ENCODE measurements around the gene NYNRIN.

DNA sequence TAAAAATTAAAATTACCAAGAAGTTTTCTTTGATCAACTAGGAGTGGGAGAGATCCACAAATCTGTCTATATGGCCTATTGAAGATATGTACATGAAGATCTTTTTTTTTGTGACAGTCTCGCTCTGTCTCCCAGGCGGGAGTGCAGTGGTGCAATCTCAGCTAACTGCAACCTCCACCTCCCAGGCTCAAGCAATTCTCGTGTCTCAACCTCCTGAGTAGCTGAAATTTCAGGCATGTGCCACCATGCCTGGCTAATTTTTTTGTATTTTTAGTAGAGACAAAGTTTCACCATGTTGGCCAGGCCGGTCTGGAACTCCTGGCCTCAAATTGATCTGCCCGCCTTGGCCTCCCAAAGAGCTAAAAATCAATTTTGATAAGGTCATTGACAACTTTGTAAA lies 35.4 kb upstream of the NYNRIN start:
- TF ChIP-seq EP300 (IDR thresholded peaks at IDR 0.05) = no peak
- TF ChIP-seq, protein P1, sequence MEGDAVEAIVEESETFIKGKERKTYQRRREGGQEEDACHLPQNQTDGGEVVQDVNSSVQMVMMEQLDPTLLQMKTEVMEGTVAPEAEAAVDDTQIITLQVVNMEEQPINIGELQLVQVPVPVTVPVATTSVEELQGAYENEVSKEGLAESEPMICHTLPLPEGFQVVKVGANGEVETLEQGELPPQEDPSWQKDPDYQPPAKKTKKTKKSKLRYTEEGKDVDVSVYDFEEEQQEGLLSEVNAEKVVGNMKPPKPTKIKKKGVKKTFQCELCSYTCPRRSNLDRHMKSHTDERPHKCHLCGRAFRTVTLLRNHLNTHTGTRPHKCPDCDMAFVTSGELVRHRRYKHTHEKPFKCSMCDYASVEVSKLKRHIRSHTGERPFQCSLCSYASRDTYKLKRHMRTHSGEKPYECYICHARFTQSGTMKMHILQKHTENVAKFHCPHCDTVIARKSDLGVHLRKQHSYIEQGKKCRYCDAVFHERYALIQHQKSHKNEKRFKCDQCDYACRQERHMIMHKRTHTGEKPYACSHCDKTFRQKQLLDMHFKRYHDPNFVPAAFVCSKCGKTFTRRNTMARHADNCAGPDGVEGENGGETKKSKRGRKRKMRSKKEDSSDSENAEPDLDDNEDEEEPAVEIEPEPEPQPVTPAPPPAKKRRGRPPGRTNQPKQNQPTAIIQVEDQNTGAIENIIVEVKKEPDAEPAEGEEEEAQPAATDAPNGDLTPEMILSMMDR (IDR thresholded peaks at IDR 0.05) = no peak
- no peak for TF ChIP-seq POLR2AphosphoS5 (IDR thresholded peaks at IDR 0.05)
- TF ChIP-seq POLR2A (IDR thresholded peaks at IDR 0.05) = no peak
